Neural cell (in vitro differentiated cells): ENCODE results near the gene PRR11. TPM values are rescaled to one million over a fixed set of nuclear protein-coding genes. Genes with fewer than 3 reads are reported as not detected.

ENCODE experiments used
- H2AFZ ChIP-seq: fragments of 200-600, 300-800 bp; sonication (generic), shearing (Covaris generic); 2 replicates; pipeline ENCODE4 v1.6.0; 2014; ENCODE audit warnings: low read depth, mild to moderate bottlenecking, antibody characterized with exemption, low read length, moderate library complexity
- H3F3A ChIP-seq: fragments of 200-600 bp; shearing (Covaris generic); 2 replicates; pipeline ENCODE4 v1.6.1; 2016; ENCODE audit warnings: mild to moderate bottlenecking, moderate library complexity, mixed read lengths, antibody characterized with exemption, low read length; ENCODE audit not compliant: insufficient read depth, poor library complexity, severe bottlenecking
- H3K27ac ChIP-seq: fragments of 200-600, 300-800 bp; sonication (generic), shearing (Covaris generic); 2 replicates; pipeline ENCODE4 v1.5.1; 2014; ENCODE audit warnings: mild to moderate bottlenecking, low read length, moderate library complexity
- H3K27me3 ChIP-seq: fragments of 300-800, 200-600 bp; sonication (generic), shearing (Covaris generic); 2 replicates; pipeline ENCODE4 v1.6.0; 2014; ENCODE audit warnings: mild to moderate bottlenecking, low read depth, low read length, moderate library complexity; ENCODE audit not compliant: insufficient read depth
- H3K36me3 ChIP-seq: fragments of 300-800, 200-600 bp; sonication (generic), shearing (Covaris generic); 2 replicates; pipeline ENCODE4 v1.5.1; 2014; ENCODE audit warnings: mild to moderate bottlenecking, antibody characterized with exemption, low read length, moderate library complexity; ENCODE audit not compliant: insufficient read depth
- H3K4me2 ChIP-seq: fragments of 300-800, 200-600 bp; sonication (generic), shearing (Covaris generic); 2 replicates; pipeline ENCODE4 v1.6.0; 2014; ENCODE audit warnings: mild to moderate bottlenecking, low read length
- H3K4me3 ChIP-seq: fragments of 300-800, 200-600 bp; sonication (generic), shearing (Covaris generic); 2 replicates; pipeline ENCODE4 v1.5.1; 2014; ENCODE audit warnings: mild to moderate bottlenecking, low read length, moderate library complexity
- H3K79me2 ChIP-seq: fragments of 200-600 bp; shearing (Covaris generic); replicated peaks from 2 replicates; pipeline ENCODE4 v1.6.0; 2014; ENCODE audit warnings: mild to moderate bottlenecking, low read length, moderate library complexity; ENCODE audit not compliant: insufficient read depth
- H3K9ac ChIP-seq: fragments of 300-800, 200-600 bp; sonication (generic), shearing (Covaris generic); 2 replicates; pipeline ENCODE4 v1.6.1; 2016; ENCODE audit warnings: mild to moderate bottlenecking, low read length, mixed read lengths
- H3K9me2 ChIP-seq: fragments of 200-600 bp; shearing (Covaris generic); 2 replicates; pipeline ENCODE4 v1.6.1; 2016; ENCODE audit warnings: mild to moderate bottlenecking, low read length, mixed read lengths; ENCODE audit not compliant: insufficient read depth
- H3K9me3 ChIP-seq: fragments of 200-600, 300-800 bp; sonication (generic), shearing (Covaris generic); 2 replicates; pipeline ENCODE4 v1.6.1; 2016; ENCODE audit warnings: mild to moderate bottlenecking, mixed run types, low read length, moderate library complexity, mixed read lengths
- H4K20me1 ChIP-seq: fragments of 200-600 bp; shearing (Covaris generic); 2 replicates; pipeline ENCODE4 v1.6.1; 2016; ENCODE audit warnings: mild to moderate bottlenecking, mixed run types; ENCODE audit not compliant: insufficient read depth
- CTCF ChIP-seq: fragments of 450-650 bp; IDR thresholded peaks from 2 replicates; pipeline ENCODE4 v1.5.1; 2014; ENCODE audit warnings: antibody characterized with exemption, mild to moderate bottlenecking, moderate library complexity; ENCODE audit not compliant: poor library complexity, severe bottlenecking
- EP300 ChIP-seq: fragments of 450-650 bp; conservative IDR thresholded peaks from 2 replicates; pipeline ENCODE4 v1.6.1; 2014; ENCODE audit warnings: antibody characterized with exemption, mild to moderate bottlenecking, moderate library complexity; ENCODE audit not compliant: poor library complexity, severe bottlenecking
- EZH2 ChIP-seq: fragments of 200-600, 300-800 bp; shearing (Covaris generic), sonication (generic); IDR thresholded peaks from 2 replicates; pipeline ENCODE4 v1.6.1; 2014; ENCODE audit warnings: antibody characterized with exemption, low read length, borderline replicate concordance, mild to moderate bottlenecking; ENCODE audit not compliant: insufficient read depth, poor library complexity, severe bottlenecking
- MXI1 ChIP-seq: fragments of 450-650 bp; conservative IDR thresholded peaks from 2 replicates; pipeline ENCODE4 v1.6.1; 2014; ENCODE audit warnings: antibody characterized with exemption, mild to moderate bottlenecking; ENCODE audit not compliant: poor library complexity, severe bottlenecking
- POLR2AphosphoS5 ChIP-seq: IDR thresholded peaks from 2 replicates; pipeline ENCODE4 v1.6.1; 2012
- RAD21 ChIP-seq: fragments of 450-650 bp; conservative IDR thresholded peaks from 2 replicates; pipeline ENCODE4 v1.6.1; 2014; ENCODE audit warnings: antibody characterized with exemption, mild to moderate bottlenecking, moderate library complexity
- SMC3 ChIP-seq: fragments of 450-650 bp; conservative IDR thresholded peaks from 2 replicates; pipeline ENCODE4 v1.6.1; 2014; ENCODE audit warnings: antibody characterized with exemption, mild to moderate bottlenecking, moderate library complexity; ENCODE audit not compliant: poor library complexity
- TAF1 ChIP-seq: IDR thresholded peaks from 2 replicates; pipeline ENCODE4 v1.6.1; 2012; ENCODE audit warnings: low read depth
- polyA plus RNA-seq: library from polyadenylated mRNA; depleted of rRNA; stranded (reverse); fragments of >200 nt; gene quantifications from 2 replicates; pipeline ENCODE4 v1.2.3, GENCODE V29; 2014
- TF ChIP-seq, protein P1 (sequence below): IDR thresholded peaks from 2 replicates; pipeline ENCODE4 v1.6.1; 2012; ENCODE audit warnings: borderline replicate concordance

PRR11 gene
- polyA plus RNA-seq, 1 donor from 2014 or later, result 0.22 TPM

DNA sequence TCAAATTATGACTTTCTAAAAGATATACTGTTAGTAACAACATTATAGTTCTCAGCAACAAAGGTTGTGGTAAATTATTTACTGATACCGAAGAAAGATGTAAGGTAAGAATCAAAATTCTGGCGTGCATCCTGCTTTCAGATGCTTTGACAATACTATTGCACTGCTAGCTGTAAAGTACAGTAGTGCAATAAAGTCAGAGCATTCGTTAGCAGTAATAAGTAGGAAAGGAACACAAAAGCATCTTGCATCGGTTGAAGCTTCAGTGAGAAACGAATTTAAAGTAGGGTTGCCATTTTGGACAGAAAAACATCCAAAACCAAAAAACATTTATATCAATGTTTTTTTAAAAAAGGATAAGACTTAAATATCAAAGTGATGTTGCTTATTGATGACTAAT is 4.5 kb upstream of the PRR11 start:
- Histone ChIP-seq H3F3A (no peaks in the 10 kb centered on the region), H3K27ac (no peak overlapping the region), H3K36me3 (no peaks in the 10 kb centered on the region), H3K4me3 (peak overlapping the region; percentile 86), H3K4me2 (peak overlapping the region; percentile 83), H2AFZ (no peak overlapping the region), H4K20me1 (no peaks in the 10 kb centered on the region), H3K9me3 (no peaks in the 10 kb centered on the region), H3K9me2 (no peaks in the 10 kb centered on the region), H3K79me2 (peaks cover 77% of the 10 kb centered on the region), H3K27me3 (no peaks in the 10 kb centered on the region), H3K9ac (peak overlapping the region; percentile 92)
- TF ChIP-seq, protein P1, sequence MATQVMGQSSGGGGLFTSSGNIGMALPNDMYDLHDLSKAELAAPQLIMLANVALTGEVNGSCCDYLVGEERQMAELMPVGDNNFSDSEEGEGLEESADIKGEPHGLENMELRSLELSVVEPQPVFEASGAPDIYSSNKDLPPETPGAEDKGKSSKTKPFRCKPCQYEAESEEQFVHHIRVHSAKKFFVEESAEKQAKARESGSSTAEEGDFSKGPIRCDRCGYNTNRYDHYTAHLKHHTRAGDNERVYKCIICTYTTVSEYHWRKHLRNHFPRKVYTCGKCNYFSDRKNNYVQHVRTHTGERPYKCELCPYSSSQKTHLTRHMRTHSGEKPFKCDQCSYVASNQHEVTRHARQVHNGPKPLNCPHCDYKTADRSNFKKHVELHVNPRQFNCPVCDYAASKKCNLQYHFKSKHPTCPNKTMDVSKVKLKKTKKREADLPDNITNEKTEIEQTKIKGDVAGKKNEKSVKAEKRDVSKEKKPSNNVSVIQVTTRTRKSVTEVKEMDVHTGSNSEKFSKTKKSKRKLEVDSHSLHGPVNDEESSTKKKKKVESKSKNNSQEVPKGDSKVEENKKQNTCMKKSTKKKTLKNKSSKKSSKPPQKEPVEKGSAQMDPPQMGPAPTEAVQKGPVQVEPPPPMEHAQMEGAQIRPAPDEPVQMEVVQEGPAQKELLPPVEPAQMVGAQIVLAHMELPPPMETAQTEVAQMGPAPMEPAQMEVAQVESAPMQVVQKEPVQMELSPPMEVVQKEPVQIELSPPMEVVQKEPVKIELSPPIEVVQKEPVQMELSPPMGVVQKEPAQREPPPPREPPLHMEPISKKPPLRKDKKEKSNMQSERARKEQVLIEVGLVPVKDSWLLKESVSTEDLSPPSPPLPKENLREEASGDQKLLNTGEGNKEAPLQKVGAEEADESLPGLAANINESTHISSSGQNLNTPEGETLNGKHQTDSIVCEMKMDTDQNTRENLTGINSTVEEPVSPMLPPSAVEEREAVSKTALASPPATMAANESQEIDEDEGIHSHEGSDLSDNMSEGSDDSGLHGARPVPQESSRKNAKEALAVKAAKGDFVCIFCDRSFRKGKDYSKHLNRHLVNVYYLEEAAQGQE, result no peak
- no peak for TF ChIP-seq CTCF
- TF ChIP-seq TAF1, result no peak

DNA sequence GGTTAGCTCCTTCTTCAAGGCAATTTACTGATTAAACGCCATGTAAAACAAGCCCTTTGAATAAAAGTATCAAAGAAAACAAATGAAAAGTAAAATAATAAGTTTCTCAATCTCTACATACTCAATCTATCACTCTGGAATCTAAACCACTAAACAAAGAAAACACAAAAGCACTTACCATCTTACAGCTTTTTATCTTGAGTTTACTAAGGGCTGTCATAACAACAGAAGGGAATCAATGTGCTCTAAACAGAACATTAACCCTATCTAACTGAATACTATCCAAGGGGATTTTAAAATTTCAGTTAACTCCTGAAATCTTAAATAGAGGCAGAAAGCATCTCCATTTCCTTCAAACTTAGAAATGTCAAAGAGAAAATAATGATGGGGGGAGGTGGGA is 4.0 kb upstream of the PRR11 start:
- Histone ChIP-seq H3K9me2 (no peaks in the 10 kb centered on the region), H3K4me3 (peak overlapping the region; percentile 86), H3K27ac (peak overlapping the region; percentile 35), H4K20me1 (no peaks in the 10 kb centered on the region), H3F3A (no peaks in the 10 kb centered on the region), H3K36me3 (no peaks in the 10 kb centered on the region), H3K9ac (peak overlapping the region; percentile 92), H3K79me2 (peaks cover 72% of the 10 kb centered on the region), H2AFZ (no peak overlapping the region), H3K9me3 (no peaks in the 10 kb centered on the region), H3K4me2 (peak overlapping the region; percentile 83), H3K27me3 (no peaks in the 10 kb centered on the region)
- TF ChIP-seq RAD21 (no peak), CTCF (no peak), EP300 (no peak), EZH2 (no peak), SMC3 (no peak), POLR2AphosphoS5 (no peak), MXI1 (no peak), TAF1 (no peak)
- TF ChIP-seq, protein P1, result no peak
